HepG2 (cell line): Measurements from ENCODE around the gene RECQL5. TPM values are rescaled to one million over a fixed set of nuclear protein-coding genes. Genes with fewer than 3 reads are reported as not detected.
A peak's percentile ranks its signal among the peaks of the same experiment; 100 is the strongest.

ENCODE experiments used
- ATAC-seq: fragments of 200-7000 bp; cut with Tn5 transposase; 3 replicates; pipeline ENCODE4 v1.9.1; 2020; ENCODE audit warnings: mild to moderate bottlenecking, moderate library complexity
- BruUV-seq: library from RNA; stranded (reverse); fragments of 400-500 nt; replicated peaks from 2 replicates; lab custom pipeline; 2021; lab: Mats Ljungman, UMichigan
- CTCF ChIA-PET: fragments of 300-600 bp; formaldehyde crosslinking; extraction: SDS; loops from one replicate; lab custom pipeline; 2021; ENCODE audit warnings: low total read pairs, inconsistent platforms, low intra/inter-chr PET ratio; lab: Yijun Ruan, JAX
- POLR2A ChIA-PET: fragments of 350-600 bp; sonication (Branson Sonifier 250); formaldehyde crosslinking; loops from one replicate; lab custom pipeline; 2020; ENCODE audit warnings: antibody characterized with exemption, inconsistent platforms; lab: Yijun Ruan, JAX
- DNase-seq: peaks from one replicate; pipeline ENCODE4 v3.0.0-alpha.2; 2015; ENCODE audit warnings: low spot score
- FAIRE-seq: peaks from 3 replicates; lab custom pipeline; 2011; peaks lifted over from hg19 to GRCh38; lab: Jason Lieb, UNC
- H2AFZ ChIP-seq: one replicate; pipeline ENCODE4 v1.6.1; 2011; ENCODE audit warnings: low read length, inconsistent platforms
- H3K27ac ChIP-seq: fragments of 300-600 bp; 3 replicates; pipeline ENCODE4 v1.8.0; 2011; ENCODE audit warnings: mixed run types, mild to moderate bottlenecking, mixed read lengths, low read length, inconsistent platforms; ENCODE audit not compliant: insufficient read depth; ENCODE audit errors: extremely low read length
- H3K27me3 ChIP-seq, 2 experiments: fragments of 200-600 bp in 1 of 2; 2 replicates in 1 of 2; 3 replicates in 1 of 2; pipeline versions ENCODE4 v1.6.0 to v1.8.0; 2011; ENCODE audit warnings: low read length in 2 of 2, mild to moderate bottlenecking in 2 of 2, moderate library complexity in 2 of 2, inconsistent platforms in 1 of 2; ENCODE audit not compliant: insufficient read depth in 2 of 2, control insufficient read depth in 1 of 2
- H3K36me3 ChIP-seq, 2 experiments: fragments of 200-600 bp in 1 of 2; replicated peaks in 1 of 2; 2 replicates in 1 of 2; 3 replicates in 1 of 2; pipeline versions ENCODE4 v1.5.1 to v1.8.0; 2011; ENCODE audit warnings: low read length in 2 of 2, inconsistent platforms in 1 of 2; ENCODE audit not compliant: insufficient read depth in 2 of 2, control insufficient read depth in 1 of 2
- H3K4me1 ChIP-seq: 2 replicates; pipeline ENCODE4 v1.5.1; 2012; ENCODE audit warnings: low read length, inconsistent platforms; ENCODE audit not compliant: insufficient read depth
- H3K4me2 ChIP-seq: 2 replicates; pipeline ENCODE4 v1.6.0; 2011; ENCODE audit warnings: low read depth, low read length, inconsistent platforms
- H3K4me3 ChIP-seq, 3 experiments: fragments of 200-600 bp in 1 of 3; sonication (generic), shearing (Covaris generic) in 1 of 3; replicated peaks in 1 of 3; 2 replicates each; pipeline ENCODE4 v1.5.1; 2011 to 2016; ENCODE audit warnings: low read length in 3 of 3, inconsistent platforms in 2 of 3, low read depth in 2 of 3, mild to moderate bottlenecking in 2 of 3, control low read depth in 1 of 3, mixed read lengths in 1 of 3; ENCODE audit not compliant: insufficient read depth in 1 of 3
- H3K79me2 ChIP-seq: one replicate; pipeline ENCODE4 v1.6.1; 2011; ENCODE audit warnings: low read length, inconsistent platforms; ENCODE audit not compliant: insufficient read depth
- H3K9ac ChIP-seq: 2 replicates; pipeline ENCODE4 v1.6.0; 2011; ENCODE audit warnings: mild to moderate bottlenecking, low read depth, low read length, inconsistent platforms; ENCODE audit not compliant: insufficient read depth
- H3K9me3 ChIP-seq: 2 replicates; pipeline ENCODE4 v1.5.1; 2012; ENCODE audit warnings: mild to moderate bottlenecking, low read length
- H4K20me1 ChIP-seq: 2 replicates; pipeline ENCODE4 v1.6.0; 2011; ENCODE audit warnings: inconsistent platforms, mild to moderate bottlenecking, low read length, moderate library complexity; ENCODE audit not compliant: insufficient read depth
- AGO2 ChIP-seq: fragments of 200-400 bp; formaldehyde crosslinking; optimal IDR thresholded peaks from 2 replicates; pipeline ENCODE3; 2017; ENCODE audit warnings: mild to moderate bottlenecking, low read depth, low read length, moderate library complexity
- E2F1 ChIP-seq: sonication (generic); formaldehyde crosslinking; IDR thresholded peaks from 2 replicates; pipeline ENCODE4 v1.5.0; 2020; ENCODE audit warnings: missing genetic modification reagents
- GMEB2 ChIP-seq: IDR thresholded peaks from 2 replicates; pipeline ENCODE4 v1.6.1; 2016; ENCODE audit warnings: missing biosample characterization, missing genetic modification reagents, low read depth
- HOXA9 ChIP-seq: sonication (generic); formaldehyde crosslinking; IDR thresholded peaks from 2 replicates; pipeline ENCODE4 v1.8.1; 2022; ENCODE audit warnings: missing genetic modification reagents, mild to moderate bottlenecking, moderate library complexity, borderline replicate concordance
- PAF1 ChIP-seq: IDR thresholded peaks from 2 replicates; pipeline ENCODE4 v1.6.1; 2016; ENCODE audit warnings: missing genetic modification reagents, missing compliant biosample characterization
- PATZ1 ChIP-seq: sonication (generic); formaldehyde crosslinking; IDR thresholded peaks from 2 replicates; pipeline ENCODE4 v1.4.0; 2020; ENCODE audit warnings: missing genetic modification reagents
- ZBTB20 ChIP-seq: sonication (generic); formaldehyde crosslinking; IDR thresholded peaks from 2 replicates; pipeline ENCODE4 v1.8.1; 2023; ENCODE audit warnings: missing genetic modification reagents, low read depth, mild to moderate bottlenecking, borderline replicate concordance
- ZNF30 ChIP-seq: sonication (generic); formaldehyde crosslinking; IDR thresholded peaks from 2 replicates; pipeline ENCODE4 v1.5.0; 2020; ENCODE audit warnings: mild to moderate bottlenecking, missing genetic modification reagents
- WGBS: methylation state at CpG from one replicate; pipeline ENCODE4 v1.1.6; 2017; ENCODE audit warnings: low lambda C conversion rate; 5-methylcytosine and 5-hydroxymethylcytosine counted together
- in situ Hi-C: cut with HindIII; loops from 2 replicates; pipeline ENCODE4 v1.10.0; 2017; ENCODE audit warnings: low pct_unique_long_range_greater_than_20kb; ENCODE audit not compliant: extremely low pct_ligation_motif_present
- intact Hi-C: fragments of 100-400 bp; cut with micrococcal nuclease; formaldehyde crosslinking; loops from one replicate; pipeline ENCODE4 v1.10.0; 2022; ENCODE audit not compliant: unreplicated experiment
- polyA plus RNA-seq, 8 experiments: library from polyadenylated mRNA; depleted of rRNA in 3 of 8; stranded (reverse) in 7 of 8; unstranded in 1 of 8; fragments of >200 nt; fragmentation: Illumina TruSeq in 4 of 8; extraction: Trizol in 4 of 8; gene quantifications; 2 replicates each; pipeline versions ENCODE4 v1.2.1 to v1.2.3, GENCODE V29; 2011 to 2016; ENCODE audit warnings: low read depth in 4 of 8, missing spikeins in 1 of 8, mixed read lengths in 1 of 8; ENCODE audit not compliant: insufficient read depth in 1 of 8
- total RNA-seq, 5 experiments: library from RNA; depleted of rRNA; stranded (reverse); fragments of >200 nt; fragmentation: Illumina TruSeq; extraction: Trizol; gene quantifications; 2 replicates each; pipeline ENCODE4 v1.2.3, GENCODE V29; 2016; ENCODE audit warnings: low read depth in 1 of 5

RECQL5 gene
- total and polyA plus RNA-seq, 2 of the 13 experiments (the other 11 are each of a cell fraction or from before 2014, with no cell fraction given): 27.7 to 32.0 TPM

GRCh38 chr17:75694536-75694935 lies 27.6 kb upstream of the RECQL5 start:
- FAIRE-seq (no peak), ATAC-seq (no peak), DNase-seq (no peak)
- WGBS: 89% methylated on average over 12 of the region's 14 CpGs
- Histone ChIP-seq H3K79me2 (peaks cover 4% of the 10 kb centered on the region), H3K27me3 (no peaks in the 10 kb centered on the region), H3K27ac (no peak overlapping the region), H4K20me1 (no peaks in the 10 kb centered on the region; the same call in 1 of the 2 replicates), H3K4me3 (no peak overlapping the region), H2AFZ (no peak overlapping the region), H3K4me1 (peaks cover 31% of the 10 kb centered on the region), H3K9ac (no peak overlapping the region), H3K4me2 (no peak overlapping the region), H3K9me3 (no peaks in the 10 kb centered on the region), H3K36me3 (peaks cover 30 to 74% of the 10 kb centered on the region in 2 experiments)
- no TSS peak for BruUV-seq
- in situ Hi-C loops: no loop called here
- intact Hi-C loops: no loop called here
- peak; percentile 27 for TF ChIP-seq AGO2
- TF ChIP-seq E2F1 (CRISPR knock-in tag): no peak
- ChIA-PET CTCF (no interaction called here), POLR2A (interaction anchor here (2.5 kb wide), 1 partner anchor 85 kb away, joined by 7 read pairs; a partner anchor contains a TSS)

DNA sequence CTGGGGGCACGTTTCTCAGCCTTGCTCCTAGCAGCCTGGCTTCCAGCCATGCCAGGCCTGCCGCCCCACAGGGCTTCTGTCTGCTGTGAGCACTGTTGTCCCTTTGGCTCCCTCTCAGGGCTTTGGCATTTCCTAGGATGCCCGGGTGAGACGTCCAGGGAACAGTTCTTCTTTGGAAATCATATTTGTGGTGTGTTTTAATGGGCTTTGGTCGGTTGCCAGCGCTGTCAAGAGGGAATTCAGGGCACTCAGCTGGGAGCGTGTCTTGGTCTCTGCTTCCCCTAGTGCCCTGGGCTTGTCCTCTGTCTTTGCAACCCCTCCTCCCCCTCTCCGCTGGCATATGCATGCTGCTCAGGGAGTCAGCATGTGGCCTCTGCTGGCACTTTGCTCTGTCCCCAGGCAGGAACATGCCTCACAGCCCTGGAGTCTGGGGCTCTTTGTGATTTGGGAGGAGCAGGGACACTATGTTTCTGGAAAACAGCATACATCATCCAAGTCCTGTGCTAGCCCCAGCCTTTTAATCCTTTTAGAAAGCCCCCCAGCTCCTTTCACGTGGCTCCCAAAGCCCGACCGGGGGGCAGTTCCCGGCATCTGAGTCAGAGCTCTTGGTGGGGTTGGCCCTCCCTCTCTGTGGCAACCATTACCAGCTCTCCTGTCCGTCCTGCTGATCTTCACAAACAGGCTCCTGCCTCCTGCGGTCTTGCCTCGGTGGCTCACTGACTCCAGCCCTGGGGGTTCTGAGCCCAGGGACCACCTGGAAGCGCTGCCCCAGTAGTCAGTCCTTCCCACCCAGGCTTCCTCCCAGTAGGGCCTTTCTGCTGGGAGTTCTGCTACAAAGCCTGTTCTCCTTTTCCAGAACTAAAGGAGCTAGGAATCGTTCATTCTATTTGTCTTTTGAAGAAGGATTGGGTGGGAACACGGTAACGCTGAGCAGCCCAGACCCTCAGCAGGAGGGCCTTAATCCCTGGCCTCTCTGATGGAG lies 26.8 kb upstream of the RECQL5 start:
- no peak for ATAC-seq
- H3K9ac ChIP-seq: no peak overlapping the region
- TF ChIP-seq ZBTB20 (no peak), ZNF30 (CRISPR knock-in tag) (no peak), GMEB2 (CRISPR knock-in tag) (no peak), PATZ1 (no peak), HOXA9 (CRISPR knock-in tag) (no peak), PAF1 (no peak)

More for the DNA sequence above, 26.8 kb upstream of the RECQL5 start:
- in situ Hi-C loops: no loop called here
- POLR2A ChIA-PET: interaction anchor here (2.5 kb wide), 1 partner anchor 86 kb away, joined by 7 read pairs; a partner anchor contains a TSS
- intact Hi-C loops: no loop called here
- peaks cover 29 to 71% of the 10 kb centered on the region in 2 experiments for H3K36me3 ChIP-seq
- H3K4me1 ChIP-seq: peaks cover 24% of the 10 kb centered on the region
- no peaks in the 10 kb centered on the region for H3K9me3 ChIP-seq
- H3K27me3 ChIP-seq: no peaks in the 10 kb centered on the region
- H4K20me1 ChIP-seq: no peaks in the 10 kb centered on the region; the same call in 1 of the 2 replicates
- H3K27ac ChIP-seq: no peak overlapping the region
- BruUV-seq: no TSS peak
- H3K79me2 ChIP-seq: peaks cover 9% of the 10 kb centered on the region
- no peak overlapping the region for H2AFZ ChIP-seq
- DNase-seq: no peak
- H3K4me3 ChIP-seq: no peak overlapping the region
- CTCF ChIA-PET: no interaction called here
- WGBS: 92% methylated on average over 17 of the region's 19 CpGs
- no peak for FAIRE-seq
- no peak overlapping the region for H3K4me2 ChIP-seq
